GM21526 (cell line): ENCODE data around the gene SAP30.

Experiments
- ATAC-seq: cut with Tn5 transposase; IDR thresholded peaks from one replicate; pipeline ENCODE4 v1.9.1; 2021; ENCODE audit warnings: moderate library complexity; ENCODE audit not compliant: unreplicated experiment, low FRiP score

SAP30 gene

GRCh38 chr4:173365359-173365996, 5.3 kb upstream of the SAP30 start:
- no peak for ATAC-seq

DNA sequence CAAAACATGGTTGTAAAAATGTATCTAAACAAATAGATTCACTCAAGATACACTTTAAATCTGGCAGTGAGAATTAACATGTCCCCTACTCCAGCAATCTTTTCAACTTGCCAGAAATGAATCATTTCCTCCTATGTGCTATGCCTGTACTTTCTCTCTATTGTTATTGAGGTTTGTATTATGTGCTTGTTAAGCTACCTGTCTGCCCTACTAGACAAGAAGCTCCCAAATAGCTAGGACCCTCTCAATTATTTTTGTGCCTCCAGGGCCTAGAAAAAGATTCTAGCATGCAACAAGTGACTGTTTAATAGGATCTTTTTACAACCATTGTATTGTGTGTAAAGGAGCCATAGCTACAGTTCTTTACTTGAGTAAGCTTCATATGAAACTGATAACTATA, 3.5 kb upstream of the SAP30 start:
- ATAC-seq, result no peak

- no peak for ATAC-seq
These were observed 2.8 kb upstream of the SAP30 start for GRCh38 chr4:173367946-173368345.

GRCh38 chr4:173370130-173370476, 651 bp upstream of the SAP30 start:
- peak; percentile 4 for ATAC-seq

- peak; percentile 26 for ATAC-seq
These were observed 788 bp downstream of the SAP30 start for GRCh38 chr4:173371292-173372192.

DNA sequence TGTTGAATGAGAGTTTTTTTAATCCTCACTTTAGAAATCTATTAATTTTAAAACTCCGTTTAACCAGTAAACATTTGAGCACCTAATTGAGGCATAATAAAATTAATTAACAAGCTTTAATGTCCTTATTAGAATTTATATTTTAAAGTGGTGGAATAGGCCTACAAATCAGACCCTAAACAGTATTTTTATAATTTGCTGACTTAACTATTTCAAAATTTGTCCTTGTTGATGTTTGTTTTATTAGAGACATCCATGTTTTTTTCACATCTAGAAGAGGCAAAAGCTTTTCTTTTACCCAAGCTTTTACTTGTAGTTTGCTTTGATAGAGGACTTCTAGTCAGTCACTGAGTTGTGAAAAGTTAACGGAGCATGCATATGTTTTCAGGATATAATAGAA, 3.8 kb downstream of the SAP30 start:
- no peak for ATAC-seq

DNA sequence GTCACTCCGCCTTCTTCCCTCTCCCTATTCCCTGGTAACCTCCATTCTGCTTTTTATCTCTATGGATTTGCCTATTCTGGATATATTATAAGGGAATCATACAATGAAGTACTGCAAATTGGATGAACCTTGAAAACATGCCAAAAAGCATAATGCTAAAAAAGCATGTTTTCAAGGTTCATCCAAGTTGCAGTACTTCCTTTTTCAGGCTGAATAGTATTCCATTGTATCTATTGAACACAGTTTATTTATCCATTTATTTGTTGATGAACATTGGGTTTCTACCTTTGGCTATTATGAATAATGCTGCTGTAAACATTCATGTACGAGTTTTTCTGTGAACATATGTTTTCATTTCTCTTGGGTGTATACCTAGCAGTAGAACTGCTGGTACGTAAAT, 9.2 kb downstream of the SAP30 start:
- no peak for ATAC-seq

GRCh38 chr4:173380987-173381386, 10.2 kb downstream of the SAP30 start:
- ATAC-seq, result no peak

- no peak for ATAC-seq
These were observed 10.9 kb downstream of the SAP30 start for GRCh38 chr4:173381610-173382009.

- ATAC-seq, result no peak
These were observed 11.6 kb downstream of the SAP30 start for GRCh38 chr4:173382349-173382748.

DNA sequence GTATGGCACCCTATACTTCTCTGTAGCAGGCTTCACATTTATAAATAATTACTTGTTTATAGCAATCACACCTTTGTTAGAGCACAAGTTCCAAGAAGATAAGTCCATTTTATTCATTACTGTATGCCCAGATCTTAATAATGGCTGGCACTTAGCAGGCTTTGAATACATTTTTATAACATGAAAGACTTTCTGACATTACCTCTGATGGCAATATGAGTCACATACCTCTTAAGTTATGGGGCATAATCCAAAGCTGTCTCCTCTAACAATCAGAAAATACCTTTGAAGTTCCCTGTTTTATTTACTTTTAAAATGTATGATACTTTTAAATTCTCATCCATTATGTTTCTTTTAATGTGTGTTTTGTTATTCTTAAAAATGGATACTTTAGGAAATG, 16.0 kb downstream of the SAP30 start:
- no peak for ATAC-seq

- no peak for ATAC-seq
These were observed 20.9 kb downstream of the SAP30 start for GRCh38 chr4:173391701-173392100.

GRCh38 chr4:173397604-173398003, 26.9 kb downstream of the SAP30 start:
- no peak for ATAC-seq

GRCh38 chr4:173398220-173398619, 27.5 kb downstream of the SAP30 start:
- ATAC-seq, result no peak

- no peak for ATAC-seq
These were observed 28.1 kb downstream of the SAP30 start, which contains the start of gene SCRG1 for GRCh38 chr4:173398779-173399415. Gene SCRG1 (minus strand): TSS chr4:173399116. CDS start chr4:173391414, 7,702 bp downstream.

- no peak for ATAC-seq
These were observed 30.3 kb downstream of the SAP30 start for GRCh38 chr4:173401063-173401462.

DNA sequence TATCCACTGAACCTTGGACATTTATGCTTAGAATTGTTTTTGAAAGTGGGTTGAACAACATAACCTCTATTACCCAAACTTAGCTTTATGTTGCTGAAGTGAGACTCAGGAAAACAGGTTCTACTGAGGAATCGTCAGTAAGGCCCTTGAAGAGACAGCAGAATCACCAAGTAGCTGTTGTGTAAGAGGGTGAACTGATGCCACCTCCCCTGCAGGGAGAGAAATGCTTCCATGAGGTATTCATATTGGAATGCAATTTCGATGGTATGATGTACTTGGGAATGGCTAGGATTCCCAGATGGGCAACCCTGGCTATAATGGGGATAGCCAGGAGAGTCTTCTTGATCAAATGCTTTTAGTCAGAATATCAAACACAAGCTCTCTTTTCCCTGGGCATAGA, 32.3 kb downstream of the SAP30 start:
- no peak for ATAC-seq

- ATAC-seq, result no peak
These were observed 33.6 kb downstream of the SAP30 start for GRCh38 chr4:173404296-173404865.

DNA sequence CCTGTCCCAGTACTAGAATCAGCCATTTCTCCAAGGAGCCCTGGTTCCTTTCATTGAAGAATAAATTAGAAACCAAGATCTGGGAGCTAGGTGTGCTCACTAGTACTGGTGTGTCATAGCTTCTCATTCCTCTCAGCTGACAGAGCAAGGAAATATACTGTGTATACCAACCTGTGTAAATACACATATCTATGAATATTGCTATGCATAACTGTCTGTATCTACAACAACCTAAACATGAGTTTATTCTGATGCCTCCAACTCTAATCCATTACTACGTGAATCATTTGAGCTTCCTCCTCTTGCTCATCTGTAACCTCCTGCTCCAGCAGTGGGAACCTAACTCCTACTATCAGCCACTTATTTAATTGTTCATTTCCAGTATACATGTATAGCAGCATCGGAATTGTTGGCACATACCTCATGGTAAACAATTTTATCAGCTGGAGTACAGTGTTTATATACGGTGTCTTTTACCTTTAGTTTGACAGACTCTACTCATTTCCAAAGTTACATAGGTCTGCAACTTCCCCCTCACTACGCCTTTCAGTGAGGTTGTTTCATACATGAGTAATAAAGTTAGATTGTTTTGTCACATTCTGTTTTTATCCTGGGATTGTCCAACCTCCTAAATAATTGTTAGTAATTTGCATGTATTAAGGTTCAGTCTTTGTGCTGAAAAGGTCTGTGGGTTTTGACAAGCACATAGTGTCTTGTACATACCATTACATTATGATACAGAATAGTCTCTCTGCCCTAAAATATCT, 35.3 kb downstream of the SAP30 start:
- ATAC-seq, result peak; percentile 64

GRCh38 chr4:173410079-173410478, 39.3 kb downstream of the SAP30 start:
- ATAC-seq, result no peak
